NOMO-1 treated with DMSO at 0.1 percent for 48 hours (cell line): ENCODE measurements around the gene AIFM1.

Experiments
- DNase-seq: peaks from one replicate; lab custom pipeline; 2025; ENCODE audit not compliant: unreplicated experiment; lab: John Stamatoyannopoulos, UW

The AIFM1 gene

DNA sequence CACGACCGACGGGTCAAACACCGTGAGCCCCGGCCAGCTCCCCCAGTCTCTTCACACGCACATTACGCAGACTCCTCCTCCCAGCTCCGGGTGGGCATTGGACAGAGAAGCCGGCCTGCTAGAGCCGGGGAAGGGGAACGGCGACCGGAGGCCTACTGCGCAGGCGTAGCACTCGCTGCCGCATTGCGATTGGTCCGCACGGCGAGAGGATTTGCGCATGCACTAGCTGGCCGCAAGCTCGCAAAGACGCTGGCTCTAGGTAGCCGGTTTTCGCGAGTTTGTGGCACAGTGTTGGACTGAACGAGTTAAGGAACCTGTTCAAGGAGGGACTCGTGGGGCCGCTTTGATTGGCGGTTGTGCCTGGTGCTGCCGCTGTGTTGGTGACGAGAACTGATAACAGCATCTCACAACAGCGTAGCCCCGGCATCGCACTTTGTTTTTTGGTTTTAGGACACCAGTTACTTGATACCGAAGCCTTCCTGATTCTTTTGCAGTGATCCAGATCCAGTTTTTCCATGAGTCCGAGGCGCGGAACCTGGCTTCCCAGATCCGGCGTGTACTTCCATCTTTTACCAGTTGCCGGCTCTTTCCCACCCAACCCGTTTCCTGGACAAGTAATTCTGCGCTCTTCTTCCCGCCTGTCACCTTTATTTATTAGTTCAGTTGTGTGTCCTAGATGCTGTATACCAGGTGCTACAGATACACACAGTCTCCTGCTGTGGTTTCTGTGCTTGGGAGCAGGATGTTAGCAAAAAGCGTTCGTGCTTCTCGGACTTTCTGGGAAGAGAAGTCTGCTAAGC is at the start of gene AIFM1:
Gene AIFM1 (minus strand): TSS at position 139 of the 800 bp plus-strand sequence. CDS start 185 bp downstream, outside the sequence.
- peak; percentile 82 for DNase-seq

DNA sequence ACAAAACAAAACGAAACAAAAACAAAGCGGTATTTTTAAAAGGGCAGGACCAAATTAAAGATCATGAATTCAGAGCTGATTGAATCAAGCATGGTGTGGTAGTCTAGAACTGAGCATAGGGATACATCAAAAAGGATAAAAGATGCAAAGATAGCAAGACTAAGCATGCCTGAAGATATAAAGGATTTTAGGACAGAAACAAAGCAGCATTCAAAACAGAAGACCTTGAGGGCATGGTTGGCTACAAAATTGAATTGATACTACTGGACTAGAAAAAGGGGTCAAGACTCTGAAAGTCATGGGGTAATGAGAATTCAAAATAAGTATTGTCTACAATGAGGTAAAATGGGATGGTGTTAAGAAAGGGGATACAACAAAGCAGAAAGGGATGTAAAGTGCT is 47.7 kb upstream of the AIFM1 start:
- no peak for DNase-seq

DNA sequence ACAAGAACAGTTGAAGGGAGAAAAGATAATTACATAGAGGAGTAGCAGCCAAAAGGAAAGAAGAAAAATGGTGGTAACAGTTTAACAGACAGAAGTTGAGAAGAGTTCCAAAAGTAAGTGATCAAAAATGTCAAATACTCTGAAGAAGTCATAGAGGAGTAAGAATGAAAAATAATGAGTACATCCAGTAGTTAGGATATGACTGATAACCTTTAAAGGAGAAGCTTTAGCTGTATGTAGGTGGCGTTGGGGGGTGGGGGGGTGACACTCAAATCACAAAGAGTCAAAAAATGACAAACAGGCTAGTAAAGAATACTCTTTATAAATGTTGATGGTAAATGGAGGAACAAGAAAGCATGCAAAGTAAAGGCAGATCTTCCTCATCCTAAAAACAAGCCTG is 46.7 kb upstream of the AIFM1 start:
- no peak for DNase-seq

DNA sequence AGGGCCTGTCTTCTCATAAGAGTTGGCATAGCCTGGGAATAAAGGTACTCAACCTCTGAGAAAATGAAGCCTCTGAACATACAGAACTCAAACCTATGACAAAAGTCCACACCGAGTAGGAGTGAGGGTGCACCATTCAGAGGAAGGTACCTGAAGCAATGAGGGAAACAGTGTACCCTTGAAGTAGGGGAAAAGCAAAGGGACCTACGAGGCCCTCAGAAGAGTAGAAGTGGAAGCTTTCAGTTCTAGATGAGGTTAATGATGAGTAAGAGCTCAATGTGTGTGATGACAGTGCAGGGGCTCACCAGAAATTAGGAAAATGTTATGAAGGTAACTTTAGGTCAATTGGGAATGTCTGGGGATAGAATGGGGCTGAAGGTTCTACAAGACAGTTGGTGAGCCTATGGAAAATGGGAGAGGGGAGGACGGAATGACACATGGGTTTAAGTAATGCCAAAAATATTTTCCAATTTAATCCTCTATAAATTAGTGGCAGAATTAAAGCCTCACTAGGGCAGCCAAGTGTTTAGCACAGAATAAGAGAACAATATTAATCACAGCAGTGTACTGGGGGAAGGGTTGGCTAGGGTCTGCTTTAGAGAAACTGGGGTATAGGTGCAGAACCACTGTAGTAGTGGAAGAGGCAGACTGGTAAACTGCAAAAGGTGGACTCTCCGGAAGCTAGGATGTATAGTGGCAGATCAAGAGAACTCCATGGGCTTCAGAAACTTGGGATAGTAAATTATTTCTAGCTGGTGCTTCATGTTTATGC is 46.0 kb upstream of the AIFM1 start:
- no peak for DNase-seq

DNA sequence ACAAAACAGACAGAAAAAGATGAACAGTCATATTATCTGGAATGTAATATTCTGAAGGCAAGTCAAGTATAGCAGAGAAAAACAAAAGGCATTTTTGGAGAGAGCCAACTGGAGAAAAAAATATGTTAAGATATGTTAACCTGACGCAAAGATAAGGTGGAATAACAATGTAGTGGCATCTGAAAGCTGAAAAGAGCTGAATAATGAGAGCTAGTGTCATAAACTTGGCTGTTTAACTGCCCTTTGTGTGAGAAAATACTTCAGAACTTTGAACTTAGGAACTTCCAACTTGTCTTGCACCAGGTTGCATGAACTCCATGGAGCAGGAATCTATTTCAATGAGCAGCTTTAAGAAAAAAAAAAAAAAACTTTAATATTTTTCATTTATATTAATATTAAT is 39.0 kb upstream of the AIFM1 start:
- DNase-seq = no peak

DNA sequence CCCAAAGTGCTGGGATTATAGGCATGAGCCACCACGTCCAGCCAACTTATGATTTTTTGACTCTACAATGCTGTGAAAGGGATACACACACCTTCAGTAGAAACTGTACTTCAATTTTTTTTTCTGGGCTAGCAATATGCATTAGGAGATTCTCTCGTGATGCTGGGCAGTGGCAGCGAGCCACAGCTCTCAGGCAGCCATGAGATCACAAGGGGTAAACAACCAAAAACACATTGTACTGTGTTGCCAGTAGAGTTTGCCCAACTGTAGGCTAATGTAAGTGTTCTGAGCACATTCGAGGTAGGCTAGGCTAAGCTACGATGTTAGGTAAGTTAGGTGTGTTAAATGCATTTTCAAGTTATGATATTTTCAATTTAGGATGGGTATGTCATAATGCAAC is 31.8 kb upstream of the AIFM1 start:
- DNase-seq = no peak

DNA sequence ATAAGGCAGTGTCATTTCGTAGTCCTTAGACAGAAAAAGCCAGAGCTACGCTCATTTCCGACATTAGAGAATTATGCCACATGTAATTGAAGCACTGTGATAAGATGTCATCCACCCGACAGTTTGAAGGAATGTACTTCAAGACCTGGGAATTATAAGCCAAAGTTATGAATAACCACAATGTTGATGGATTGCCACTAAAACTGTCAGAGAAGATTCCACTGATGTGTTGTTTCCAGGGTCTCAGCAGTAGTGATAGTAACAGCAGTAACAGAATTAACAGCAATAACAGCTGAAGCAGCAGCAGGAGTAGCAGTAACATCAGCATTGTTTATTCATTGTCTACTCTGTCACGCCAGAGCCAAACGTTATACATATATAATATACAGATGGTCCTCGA is 30.8 kb upstream of the AIFM1 start:
- no peak for DNase-seq

DNA sequence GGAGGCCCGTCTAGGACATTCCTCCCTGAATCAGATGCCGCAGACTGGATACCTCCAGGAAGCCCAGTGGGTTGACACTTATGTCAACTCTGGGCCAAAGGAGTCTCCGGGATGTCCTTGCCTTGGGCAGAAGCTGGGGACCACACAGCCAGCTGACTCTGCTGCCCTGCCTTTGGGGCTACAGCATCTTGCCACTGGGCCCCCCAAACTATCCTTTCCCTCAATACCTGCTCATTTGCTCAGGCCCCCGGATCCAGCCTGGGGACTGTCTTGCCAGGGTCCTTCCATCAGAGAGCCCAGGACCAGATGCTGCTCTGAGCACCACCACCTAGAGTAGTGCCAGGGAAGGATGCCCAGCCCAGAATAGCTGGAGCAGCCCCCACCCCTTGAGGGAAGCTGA is 25.2 kb upstream of the AIFM1 start:
- DNase-seq = no peak

DNA sequence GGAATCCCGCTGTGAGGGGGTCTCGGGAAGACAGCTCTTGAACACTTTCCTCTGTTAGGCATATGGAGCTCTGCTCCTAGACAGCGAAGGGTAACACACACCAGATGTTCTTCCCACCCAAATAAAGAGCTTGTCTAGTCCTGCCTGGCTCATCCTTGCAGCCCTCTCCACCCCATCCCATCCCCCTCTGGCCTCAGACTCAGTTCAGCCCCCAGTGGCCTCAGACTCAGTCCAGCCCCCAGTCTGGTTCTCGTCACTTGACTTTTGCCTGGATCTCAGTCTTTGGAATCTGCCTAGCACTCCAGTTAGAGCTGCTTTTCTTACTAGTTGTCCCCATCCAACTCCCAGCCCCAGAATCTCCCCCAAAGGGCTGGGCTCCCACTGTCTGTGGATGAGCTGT is 21.0 kb upstream of the AIFM1 start:
- no peak for DNase-seq

DNA sequence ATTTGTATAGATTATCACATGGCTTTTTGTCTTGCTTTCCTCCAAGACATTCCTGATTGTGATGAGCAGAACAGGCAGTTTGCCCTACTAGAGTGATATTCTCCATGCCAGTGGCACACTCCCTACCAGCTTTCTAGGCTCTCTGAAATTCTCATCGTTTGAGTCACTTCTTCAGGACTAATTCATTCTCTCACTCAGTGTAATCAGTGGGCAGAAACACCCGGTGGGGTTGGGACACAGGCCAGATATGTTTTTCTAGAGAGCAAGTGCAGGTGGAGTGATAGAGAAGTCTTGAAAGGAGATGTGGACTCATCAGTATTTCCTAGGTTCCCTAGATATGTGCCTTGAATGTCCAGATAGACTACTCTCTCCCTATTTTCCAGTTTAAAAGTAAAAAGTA is 19.2 kb upstream of the AIFM1 start:
- no peak for DNase-seq

DNA sequence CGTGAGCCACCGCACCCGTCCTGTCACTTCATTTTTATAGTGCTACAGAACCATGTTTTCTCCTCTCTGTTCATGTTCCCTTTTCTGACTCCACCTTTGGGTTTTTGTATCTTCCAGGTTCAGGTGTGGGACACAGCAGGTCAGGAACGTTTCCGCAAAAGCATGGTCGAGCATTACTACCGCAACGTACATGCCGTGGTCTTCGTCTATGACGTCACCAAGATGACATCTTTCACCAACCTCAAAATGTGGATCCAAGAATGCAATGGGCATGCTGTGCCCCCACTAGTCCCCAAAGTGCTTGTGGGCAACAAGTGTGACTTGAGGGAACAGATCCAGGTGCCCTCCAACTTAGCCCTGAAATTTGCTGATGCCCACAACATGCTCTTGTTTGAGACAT is 18.5 kb upstream of the AIFM1 start:
- DNase-seq = no peak

DNA sequence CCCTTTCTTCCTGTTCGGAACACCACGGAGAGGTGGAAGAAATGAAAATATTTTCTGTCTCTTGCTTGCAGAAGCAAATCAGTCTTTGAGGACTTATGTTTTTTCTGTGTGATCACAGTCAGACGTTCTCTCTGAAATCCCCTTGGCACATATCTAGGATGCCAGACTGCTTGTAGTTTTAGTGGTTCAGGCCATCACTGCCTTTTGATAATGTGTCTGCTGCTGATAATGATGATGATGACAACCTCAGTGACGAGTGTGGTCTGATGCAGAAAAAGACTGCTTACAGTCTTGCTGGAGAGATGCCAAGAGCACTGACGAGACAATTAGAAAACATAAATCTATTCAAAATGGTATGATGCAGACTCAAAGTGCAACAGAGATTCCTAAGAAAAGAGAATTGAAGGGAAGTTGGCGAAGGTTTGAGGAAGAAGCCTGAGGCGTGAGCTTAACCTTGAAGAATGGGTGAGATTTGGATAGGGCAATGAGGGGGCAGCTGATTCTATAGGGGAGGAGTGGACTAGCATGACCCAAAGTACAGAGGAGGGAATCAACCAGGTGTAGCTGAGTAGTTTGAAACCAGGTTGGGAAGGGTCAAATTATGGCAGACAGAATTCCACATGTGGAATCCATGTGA is 14.1 kb upstream of the AIFM1 start:
- DNase-seq = no peak

DNA sequence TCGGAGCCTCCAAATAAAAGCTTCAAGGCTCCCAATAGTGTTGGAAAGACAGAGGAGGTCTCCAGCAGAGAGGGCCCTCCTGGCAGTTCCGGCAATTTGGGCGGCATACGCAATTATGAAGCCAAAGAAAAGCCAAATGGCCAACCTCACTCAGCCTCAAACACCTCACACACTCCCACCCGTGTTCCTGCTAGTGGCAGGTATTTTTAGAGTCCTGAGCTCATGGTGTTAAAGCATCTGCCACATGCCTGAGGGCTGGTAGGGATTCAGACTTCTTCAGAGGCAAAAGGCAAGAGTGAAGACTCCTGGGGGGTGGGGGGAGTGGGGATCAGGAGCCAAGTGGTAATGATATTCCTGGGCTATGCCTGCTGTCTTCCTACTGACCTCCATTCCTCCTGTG is 13.5 kb upstream of the AIFM1 start:
- DNase-seq = no peak

DNA sequence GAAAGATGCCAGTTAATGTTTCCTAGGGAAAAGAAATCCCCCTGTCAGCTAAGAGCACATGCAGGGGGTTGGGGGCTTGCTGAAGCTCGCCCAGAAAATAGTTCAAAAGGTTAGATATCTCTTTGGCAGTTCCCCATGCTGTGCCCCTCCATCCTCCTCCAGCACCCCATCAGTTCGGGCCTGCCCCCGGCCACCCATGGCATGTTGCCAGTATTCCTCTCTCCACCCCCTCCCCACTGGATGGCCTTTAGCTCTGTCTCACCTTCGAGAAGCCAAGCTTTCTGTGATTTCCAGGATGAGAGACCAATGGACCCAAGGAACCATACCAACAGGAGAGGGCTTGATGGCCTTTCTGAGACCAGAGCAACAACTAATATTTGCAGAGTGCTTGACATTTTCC is 11.3 kb upstream of the AIFM1 start:
- no peak for DNase-seq

DNA sequence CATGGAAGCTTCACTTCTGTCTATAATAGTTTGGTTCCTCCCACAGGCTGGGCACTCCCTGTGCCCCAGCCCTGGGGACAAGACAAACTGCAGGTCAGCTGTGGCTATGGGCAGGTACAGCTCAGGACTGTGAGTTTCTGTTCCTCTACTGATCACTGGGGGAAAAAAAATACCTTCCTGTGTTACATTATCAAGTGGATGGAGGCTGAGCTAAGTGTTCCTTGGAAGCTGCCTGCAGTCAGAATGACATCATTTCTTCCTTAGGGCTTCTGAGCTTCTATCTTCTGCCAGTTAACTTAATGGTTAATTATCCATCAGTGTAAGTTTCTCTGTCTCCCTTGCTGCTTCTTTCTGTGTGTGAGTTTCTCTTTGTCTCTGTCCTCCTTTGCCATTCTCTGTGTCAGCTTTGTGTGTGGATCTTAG is 10.7 kb upstream of the AIFM1 start:
- peak; percentile 66 for DNase-seq

DNA sequence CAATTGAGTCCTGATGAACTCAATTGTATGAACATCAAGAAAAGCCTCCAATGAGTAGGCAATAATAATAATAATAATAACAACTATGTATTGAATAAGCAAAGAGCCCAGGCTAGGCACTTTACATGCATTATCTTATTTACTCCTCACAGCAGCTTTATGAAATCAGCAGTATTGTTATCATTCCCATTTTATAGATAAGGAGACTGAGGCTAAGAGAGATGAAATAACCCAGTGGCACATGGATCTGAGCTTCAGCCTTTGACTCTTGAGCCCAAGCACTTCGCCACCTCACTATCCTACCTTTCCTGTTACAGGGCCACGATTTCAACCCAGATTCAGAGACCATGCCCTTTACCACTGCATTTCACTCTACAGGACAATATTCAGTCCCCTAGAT is 9.3 kb upstream of the AIFM1 start:
- DNase-seq = no peak

DNA sequence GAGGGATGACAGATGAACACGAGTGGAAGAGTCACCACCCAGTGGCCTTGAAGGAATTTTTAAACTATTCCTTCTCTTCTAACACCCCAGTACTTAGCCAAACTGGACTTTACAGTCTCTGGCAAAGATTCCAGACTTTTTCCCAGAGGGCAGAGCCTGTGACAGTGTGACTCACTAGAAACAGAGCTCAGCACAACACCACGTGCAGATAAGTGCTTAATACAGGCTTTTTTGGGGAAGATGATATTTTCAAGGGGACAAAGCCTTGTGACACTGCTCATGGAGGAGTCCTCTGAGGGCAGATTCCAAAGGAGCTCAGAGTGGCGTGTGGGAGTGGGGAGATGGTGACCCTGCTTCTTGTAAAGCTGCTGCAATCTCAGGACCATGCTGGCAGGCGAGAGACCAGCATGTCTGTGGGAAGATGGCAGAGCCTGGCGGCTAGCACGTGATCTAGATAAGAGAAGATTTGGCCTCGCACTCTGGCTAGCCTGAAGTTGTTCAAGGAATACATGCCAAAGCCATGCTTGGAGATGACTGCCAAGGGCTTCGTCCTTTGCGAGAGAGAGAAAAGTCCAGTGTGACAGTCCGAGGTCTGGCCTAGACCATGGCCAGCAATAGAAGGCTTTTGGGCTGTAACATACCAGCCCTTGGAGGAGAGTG is 8.5 kb upstream of the AIFM1 start:
- no peak for DNase-seq

DNA sequence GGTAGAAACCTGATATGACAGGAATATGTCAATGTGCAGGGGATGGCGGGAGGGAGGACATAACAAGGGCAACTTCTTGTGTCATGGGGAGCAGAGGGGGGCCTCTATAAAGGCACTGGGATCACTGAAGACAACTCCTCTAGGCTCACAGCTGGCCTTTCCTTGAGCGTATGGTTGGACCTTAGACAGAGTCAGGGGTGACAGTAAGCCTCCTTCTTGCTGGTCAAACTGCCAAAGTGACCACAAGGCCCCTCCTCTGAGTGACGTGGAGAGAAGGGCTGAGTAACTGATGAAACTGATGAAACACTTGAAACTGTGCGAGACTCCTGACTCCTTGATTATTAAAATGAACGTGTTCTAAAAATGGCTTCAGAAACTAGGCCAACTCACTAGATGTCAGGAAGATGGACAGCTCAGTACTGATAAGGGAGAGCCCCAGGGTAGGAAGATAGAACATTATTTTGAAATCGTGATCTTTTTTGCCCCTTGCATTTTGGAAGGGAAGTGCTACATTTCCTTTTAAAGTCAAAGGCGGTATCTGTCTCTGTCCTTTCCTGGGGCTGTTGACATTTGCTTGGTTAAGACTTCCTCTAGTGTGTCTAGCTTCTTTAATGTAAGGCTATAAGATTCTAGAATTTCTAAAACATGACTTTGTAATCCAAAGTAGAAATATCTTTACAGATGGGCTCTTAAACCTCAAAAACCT is 7.7 kb upstream of the AIFM1 start:
- peak; percentile 87 for DNase-seq

DNA sequence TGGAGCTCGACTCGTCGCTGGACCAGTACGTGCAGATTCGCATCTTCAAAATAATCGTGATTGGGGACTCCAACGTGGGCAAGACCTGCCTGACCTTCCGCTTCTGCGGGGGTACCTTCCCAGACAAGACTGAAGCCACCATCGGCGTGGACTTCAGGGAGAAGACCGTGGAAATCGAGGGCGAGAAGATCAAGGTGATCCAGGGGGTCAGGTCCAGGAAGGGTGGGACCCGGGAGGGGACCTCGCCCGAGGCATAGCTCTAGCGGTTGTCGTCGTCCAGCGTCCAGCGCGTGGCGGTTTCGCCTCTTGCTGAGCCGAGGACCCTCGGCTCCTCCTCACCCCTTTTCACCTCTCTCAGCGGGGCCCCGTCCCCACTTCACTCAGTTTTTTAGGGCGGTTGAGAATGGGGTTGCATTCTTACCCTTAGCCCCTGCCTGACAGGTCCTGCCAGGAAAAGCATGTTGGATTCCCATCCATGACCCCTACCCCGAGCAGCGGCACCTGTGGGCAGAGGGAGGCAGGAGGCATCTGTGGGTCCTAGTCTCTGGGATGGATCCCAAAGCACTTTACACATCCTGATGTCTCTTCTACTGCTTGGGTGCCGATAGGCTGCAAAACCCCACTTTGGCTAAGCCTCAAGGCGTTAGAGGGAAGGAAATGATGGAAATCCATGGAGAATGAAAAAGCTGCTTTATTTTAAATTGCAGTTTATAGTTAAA is 6.6 kb upstream of the AIFM1 start:
- DNase-seq = no peak

DNA sequence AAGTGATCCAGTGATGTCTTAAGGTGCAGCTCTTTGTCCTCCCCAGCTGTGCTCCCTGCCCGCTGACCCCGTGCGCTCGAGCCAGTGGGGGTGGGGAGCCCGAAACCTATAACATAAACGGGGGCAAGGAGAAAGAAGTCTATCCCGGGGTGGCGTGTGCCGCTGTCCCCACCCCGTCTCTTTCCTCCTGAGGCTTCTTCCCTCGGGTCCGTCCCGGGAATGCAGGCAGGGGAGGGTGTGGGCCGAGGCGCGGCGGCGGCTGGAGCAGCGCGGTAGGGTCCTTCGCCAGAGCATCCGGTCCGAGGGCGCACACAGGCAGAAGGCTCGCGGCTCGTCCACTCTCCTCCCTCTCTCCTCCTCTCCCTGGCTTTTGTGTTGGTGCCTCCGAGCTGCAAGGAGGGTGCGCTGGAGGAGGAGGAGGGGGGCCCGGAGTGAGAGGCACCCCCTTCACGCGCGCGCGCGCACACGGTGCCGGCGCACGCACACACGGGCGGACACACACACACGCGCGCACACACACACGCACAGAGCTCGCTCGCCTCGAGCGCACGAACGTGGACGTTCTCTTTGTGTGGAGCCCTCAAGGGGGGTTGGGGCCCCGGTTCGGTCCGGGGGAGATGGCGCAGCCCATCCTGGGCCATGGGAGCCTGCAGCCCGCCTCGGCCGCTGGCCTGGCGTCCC is 5.9 kb upstream of the AIFM1 start, which contains the start of gene RAB33A:
Gene RAB33A (plus strand): TSS at position 517 of the 681 bp plus-strand sequence. CDS start 101 bp downstream, at position 618.
- no peak for DNase-seq
